T-helper 1 cell treated with Interleukin-12 subunit alpha and Interleukin-12 subunit beta and Interleukin-4 antibody, amounts not matched to agents 30 ng/mL and 1 ng/mL, for 36 hours (primary cell): ENCODE data around the gene CBR3. TPM values are rescaled to one million over a fixed set of nuclear protein-coding genes. Genes with fewer than 3 reads are reported as not detected.
"Not testable (repeated sequence)": the region's sequence is repeated elsewhere in the genome, so short reads cannot be mapped to it uniquely, and the experiment has no call there.

Source experiments
- intact Hi-C: fragments of 100-400 bp; cut with micrococcal nuclease; formaldehyde crosslinking; loops from one replicate; pipeline ENCODE4 v1.15.1; 2024
- total RNA-seq: library from RNA; stranded (reverse); gene quantifications from 2 replicates; pipeline ENCODE4 v1.2.3, GENCODE V29; 2022

CBR3 gene
- total RNA-seq, 1 donor from 2014 or later, result 18.5 TPM

DNA sequence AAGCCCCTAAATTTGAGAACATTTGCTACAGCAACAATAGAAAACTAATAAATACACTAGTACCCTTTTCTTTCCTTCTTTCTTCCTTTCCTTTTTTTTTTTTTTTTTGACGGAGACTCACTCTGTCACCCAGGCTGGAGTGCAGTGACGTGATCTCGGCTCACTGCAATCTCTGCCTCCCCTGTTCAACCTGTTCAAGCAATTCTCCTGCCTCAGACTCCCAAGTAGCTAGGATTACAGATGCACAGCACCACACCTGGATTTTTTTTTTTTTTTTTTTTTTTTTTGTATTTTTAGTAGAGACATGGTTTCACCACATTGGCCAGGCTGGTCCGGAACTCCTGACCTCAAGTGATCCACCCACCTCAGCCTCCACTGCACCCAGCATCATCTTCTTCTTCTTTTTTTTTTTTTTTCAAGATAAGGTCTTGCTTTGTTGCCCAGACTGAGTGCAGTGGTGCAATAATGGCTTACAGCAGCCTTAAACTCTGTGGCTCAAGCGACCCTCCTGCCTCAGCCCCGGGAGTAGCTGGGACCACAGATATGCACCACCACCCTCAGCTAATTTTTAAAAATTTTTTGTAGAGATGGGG is 19.6 kb upstream of the CBR3 start:
- intact Hi-C loops, result loop anchor here (10.0 kb wide), 2 partner anchors 590 to 890 kb away; no protein-coding TSS in a partner anchor

DNA sequence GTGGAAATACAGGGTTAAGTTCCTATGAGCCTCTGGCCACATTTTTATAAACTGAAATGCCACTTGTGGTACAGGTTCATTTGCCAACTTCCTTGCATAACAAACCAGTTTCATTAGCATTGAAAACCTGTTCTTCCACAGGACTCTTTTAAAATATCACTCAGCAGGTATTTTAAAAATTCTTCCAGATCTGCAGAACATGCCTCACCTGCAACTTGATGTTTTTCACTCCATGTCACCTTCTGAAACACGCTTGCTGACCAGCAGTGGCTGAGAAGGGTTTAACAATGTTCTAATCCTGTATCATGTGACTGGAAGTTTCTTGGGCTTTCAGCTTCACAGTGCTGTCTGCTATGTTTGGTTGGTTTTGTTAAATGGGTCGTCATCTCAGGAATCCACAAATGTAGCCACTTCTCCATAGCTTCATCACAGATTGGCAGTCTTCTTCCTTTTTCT is 17.6 kb upstream of the CBR3 start:
- intact Hi-C loops, result loop anchor here (10.0 kb wide), 2 partner anchors 593 to 893 kb away; no protein-coding TSS in a partner anchor

DNA sequence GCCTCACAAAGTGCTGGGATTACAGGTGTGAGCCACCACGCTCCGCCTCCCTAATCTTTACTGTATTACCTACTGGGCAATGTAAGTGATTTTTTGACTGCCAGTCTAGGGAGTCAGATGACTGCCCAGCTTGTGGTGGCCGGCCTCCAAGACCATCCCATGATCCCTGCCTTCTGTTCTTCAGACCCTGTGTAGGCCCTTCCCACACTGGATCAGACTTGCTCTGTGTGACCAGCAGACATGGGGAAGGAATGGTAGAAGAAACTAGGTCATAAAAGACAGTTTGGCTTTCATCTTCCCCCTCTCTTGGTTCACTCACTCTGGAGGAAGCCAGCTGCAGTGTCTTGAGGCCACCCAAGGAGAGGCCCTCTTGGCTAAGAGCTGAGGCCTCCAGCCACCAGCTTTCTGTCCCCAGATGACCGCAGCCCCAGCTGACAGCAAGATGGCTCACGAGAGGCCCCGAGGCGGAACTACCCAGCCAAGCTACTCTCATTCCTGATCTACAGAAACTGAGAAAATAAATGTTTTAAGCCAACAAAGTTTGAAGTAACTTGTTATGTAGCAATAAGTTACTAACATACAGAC is 14.5 kb upstream of the CBR3 start:
- intact Hi-C loops, result no loop called here

DNA sequence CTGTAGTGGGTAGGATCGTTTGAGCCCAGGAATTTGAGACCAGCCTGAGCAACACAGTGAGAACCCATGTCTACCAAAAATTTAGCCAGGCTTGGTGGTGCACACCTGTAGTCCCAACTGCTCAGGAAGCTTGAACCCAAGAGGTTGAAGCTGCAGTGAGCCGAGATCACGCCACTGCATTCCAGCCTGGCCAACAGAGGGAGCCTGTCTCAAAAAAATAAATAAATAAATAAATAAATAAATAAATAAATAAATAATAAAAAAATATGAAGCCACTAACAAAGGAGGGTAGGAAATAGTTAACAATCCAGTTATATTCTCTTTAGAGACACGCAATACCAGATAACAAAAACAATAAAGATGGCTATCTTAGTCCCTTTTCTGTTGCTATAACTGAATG is 11.9 kb upstream of the CBR3 start:
- intact Hi-C loops, result no loop called here

DNA sequence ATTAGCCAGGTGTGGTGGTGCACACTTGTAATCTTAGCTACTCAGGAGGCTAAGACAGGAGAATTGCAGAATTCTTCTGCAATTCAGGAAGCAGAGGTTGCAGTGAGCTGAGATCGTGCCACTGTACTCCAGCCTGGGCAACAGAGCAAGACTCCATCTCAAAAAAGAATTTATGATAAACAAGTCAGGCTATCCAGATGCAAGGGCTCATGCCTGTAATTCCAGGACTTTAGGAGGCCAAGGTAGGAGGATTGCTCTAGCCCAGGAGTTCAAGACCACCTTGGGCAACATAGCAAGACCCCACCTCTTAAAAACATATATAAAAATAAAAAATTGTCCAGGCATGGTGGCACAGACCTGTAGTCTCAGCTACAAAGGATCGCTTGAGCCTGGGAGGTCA is 10.5 kb upstream of the CBR3 start:
- intact Hi-C loops, result no loop called here

DNA sequence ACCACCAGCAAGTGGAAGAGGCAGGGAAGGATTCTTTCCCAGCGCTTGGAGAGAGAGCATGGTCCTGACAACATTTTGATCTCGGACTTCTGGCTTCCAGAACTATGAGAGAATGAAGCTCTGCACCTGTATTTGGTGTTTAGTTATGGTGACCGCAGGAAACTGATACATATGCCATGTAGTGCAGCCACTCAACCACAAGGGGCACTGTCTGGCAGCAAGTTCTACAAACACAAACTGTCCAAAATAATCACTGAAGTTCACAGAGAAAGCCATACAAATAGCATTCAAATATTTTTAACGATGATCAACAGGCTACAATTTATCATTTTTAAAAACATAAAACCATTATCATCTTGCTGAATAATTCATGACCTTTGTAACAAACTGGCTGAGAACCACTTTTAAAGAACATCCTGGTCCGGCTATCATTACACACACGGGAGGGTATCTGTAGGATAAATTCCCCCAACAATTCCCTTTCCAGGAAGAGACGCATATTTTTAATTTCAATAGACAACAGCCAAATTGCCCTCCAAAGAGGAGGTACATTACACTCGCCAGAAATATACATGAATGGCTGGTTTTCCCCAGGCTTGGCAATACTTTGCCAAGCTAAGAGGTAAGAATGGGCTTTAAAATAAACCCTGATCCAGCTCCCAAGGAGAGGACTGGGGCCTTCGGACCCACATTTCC is 9.2 kb upstream of the CBR3 start:
- intact Hi-C loops, result loop anchor here (1.0 kb wide), 2 partner anchors 10 to 11 kb away; partner anchors contain the start of gene CBR3

DNA sequence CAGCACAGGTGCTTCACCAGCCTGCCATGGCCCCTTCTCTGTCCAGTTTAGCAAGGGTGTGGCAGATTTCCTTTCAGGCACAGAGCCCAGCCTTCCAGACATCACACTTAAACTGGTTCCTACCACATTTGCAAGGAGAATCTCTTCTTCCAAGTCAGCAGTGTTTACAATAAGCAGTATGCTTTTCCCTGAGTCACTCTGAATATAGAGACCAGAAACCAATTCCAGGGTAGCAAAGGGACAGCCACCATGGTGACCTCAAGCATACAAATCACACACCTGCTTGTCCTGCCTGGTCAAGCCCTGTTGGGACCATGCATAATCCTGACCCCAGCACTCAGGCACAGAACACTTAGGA is 8.7 kb upstream of the CBR3 start:
- intact Hi-C loops, result no loop called here

DNA sequence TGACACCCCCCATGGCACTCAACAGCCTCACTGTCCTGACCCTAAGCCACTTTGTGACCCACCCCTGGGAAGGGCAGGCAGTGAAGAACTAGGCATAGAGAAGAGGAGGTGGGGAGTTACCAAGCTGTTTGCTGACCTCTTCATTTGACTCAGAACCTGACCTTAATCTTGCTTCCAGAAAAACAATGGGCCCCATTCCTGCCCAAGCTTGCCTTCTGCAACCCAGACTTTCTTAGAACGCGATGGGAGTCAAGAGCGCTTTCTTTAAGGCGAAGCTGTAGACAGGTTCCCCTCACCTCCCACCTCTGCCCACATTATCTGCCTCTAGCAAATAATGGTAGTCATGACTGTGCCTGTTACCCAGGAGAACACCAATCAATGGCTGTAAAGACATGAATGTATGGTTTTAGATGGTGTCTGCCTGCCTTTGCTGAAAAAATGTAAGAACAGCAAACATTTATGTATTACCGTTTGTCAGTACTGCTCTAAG is 8.2 kb upstream of the CBR3 start:
- intact Hi-C loops, result no loop called here

DNA sequence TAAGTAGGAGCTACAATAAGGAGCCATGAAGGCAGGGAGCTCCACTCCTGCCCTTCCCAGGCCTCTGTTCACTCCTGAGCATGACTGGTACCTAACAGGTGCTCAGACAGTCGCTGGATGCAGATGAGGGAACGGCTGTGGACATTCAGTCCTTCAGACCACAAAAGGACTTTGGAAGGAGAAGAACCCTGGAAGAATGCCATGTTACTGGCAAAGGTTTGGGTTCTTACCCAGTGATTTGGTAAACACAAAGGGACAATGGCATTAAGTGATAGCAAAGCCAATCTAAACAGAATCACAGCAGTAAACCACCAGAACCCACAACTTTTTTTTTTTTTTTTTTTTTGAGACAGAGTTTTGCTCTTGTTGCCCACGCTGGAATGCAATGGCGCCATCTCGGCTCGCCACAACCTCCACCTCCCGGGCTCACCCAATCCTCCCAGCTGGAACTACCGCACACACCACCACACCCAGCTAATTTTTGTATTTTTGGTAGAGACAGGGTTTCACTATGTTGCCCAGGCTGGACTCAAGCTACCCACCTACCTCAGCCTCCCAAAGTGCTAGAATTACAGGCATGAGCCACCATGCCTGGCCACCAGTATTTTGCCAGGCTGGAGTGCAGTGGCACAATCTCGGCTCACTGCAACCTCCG is 7.5 kb upstream of the CBR3 start:
- intact Hi-C loops, result no loop called here

DNA sequence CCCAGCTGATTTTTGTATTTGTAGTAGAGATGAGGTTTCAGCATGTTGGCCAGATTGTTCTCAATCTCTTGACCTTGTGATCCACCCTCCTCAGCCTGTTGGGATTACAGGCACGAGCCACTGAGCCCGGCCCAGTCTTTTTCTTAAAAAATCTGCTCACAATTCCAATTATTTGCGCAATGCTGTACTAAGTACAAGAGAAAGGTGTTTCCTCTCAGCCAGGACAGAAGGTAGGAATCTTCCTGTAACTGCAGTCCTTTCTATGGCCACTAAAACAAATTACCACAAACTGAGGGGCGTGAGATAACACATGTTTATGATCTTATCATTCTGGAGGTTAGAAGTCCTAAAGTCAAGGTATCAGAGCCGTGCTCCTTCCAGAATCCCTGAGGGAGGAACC is 6.9 kb upstream of the CBR3 start:
- intact Hi-C loops, result no loop called here

DNA sequence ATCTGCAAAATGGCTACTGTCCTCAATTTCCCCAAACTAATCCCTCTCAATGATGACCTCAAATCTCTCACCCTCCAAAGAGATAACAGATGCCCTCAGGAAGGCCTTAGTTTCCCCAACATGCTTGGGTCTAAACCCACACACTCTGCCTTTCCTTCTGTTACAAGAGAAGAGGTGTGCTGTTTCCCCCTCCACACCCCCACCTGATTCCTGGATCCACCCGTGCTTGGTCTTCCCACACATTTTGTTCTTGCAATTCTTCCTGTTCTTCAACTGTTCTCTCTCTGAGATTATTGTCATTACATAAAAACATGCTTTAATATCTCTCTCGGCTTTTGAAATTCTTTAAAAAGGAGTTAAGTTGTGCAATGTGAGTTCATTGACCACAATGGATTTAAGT is 5.7 kb upstream of the CBR3 start:
- intact Hi-C loops, result no loop called here

DNA sequence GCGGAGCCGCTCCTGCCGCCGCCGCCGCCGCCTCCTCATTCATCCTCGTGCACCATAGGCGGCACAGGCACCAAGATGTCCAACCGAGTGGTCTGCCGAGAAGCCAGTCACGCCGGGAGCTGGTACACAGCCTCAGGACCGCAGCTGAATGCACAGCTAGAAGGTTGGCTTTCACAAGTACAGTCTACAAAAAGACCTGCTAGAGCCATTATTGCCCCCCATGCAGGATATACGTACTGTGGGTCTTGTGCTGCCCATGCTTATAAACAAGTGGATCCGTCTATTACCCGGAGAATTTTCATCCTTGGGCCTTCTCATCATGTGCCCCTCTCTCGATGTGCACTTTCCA is 4.5 kb upstream of the CBR3 start:
- intact Hi-C loops, result not testable (repeated sequence)

DNA sequence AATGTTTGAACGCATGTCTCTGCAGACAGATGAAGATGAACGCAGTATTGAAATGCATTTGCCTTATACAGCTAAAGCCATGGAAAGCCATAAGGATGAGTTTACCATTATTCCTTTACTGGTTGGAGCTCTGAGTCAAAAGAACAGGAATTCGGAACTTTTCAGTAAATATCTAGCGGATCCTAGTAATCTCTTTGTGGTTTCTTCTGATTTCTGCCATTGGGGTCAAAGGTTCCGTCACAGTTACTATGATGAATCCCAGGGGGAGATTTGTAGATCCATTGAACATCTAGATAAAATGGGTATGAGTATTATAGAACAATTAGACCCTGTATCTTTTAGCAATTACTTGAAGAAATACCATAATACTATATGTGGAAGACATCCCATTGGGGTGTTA is 4.0 kb upstream of the CBR3 start:
- intact Hi-C loops, result not testable (repeated sequence)

DNA sequence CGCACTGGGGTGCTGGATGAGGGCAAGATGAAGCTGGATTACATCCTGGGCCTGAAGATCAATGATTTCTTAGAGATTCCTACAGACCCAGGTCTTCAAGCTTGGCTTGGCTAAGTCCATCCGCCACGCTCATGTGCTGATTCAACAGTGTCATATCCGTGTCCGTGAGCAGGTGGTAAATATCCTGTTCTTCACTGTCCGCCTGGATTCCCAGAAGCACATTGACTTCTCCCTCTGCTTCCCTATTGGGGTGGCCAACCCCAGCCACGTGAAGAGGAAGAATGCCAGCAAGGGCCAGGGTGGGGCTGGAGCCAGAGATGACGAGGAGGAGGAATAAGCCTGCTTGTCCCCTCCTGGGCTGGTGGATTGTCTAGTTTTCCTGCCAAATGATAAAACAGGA is 2.2 kb upstream of the CBR3 start:
- intact Hi-C loops, result no loop called here

DNA sequence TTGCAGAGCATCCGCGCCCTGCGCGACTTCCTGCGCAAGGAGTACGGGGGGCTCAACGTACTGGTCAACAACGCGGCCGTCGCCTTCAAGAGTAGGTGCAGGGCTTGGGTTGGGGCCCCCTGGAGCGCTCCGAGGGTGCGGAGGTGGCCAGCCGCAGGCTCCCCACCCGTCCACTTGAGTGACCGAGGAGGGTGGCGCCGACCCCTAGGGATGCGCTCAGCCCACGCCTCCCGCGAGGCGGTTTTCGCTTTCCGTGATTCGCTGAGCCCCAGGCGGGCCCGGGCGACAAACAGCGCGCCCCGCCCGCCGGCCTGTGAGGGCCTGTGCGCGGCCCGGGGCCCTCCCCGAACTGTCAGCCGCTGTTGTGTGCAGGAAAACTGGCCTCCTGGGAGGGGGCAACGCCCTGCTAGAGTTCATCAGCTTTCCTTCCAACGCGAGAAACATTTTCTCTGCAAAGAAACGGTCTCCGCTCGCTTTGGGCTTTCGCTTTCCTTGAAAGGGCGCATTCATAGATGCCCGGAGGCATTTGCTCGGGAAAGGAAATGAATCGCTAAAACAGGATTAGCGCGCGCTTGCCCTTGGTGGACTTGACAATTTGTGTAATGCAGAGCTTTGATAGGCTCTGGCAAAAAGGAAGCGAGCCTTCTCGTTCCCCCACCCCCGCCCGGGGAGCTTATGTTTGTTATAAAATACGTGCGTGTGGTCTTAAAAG is 668 bp downstream of the CBR3 start:
- intact Hi-C loops, result loop anchor here (1.0 to 2.0 kb wide), 7 partner anchors 10 to 250 kb away; partner anchors contain the start of genes CHAF1B, DOP1B, MORC3 and SETD4

DNA sequence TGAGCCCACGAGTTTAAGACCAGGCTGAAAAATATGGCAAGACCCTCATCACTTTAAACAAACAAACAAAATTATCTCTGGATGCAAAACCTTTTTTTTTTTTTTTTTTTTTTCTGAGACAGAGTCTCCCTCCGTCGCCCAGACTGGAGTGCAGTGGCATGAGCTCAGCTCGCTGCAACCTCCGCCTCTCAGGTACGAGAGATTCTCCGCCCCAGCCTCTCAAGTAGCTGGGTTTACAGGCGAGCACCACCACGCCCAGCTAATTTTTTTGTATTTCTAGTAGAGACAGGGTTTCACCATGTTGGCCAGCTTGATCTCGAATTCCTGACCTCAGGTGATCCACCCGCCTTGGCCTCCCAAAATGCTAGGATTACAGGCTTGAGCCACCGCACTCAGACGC is 4.9 kb downstream of the CBR3 start:
- intact Hi-C loops, result loop anchor here (5.0 to 10.0 kb wide), 2 partner anchors 455 to 788 kb away; no protein-coding TSS in a partner anchor

DNA sequence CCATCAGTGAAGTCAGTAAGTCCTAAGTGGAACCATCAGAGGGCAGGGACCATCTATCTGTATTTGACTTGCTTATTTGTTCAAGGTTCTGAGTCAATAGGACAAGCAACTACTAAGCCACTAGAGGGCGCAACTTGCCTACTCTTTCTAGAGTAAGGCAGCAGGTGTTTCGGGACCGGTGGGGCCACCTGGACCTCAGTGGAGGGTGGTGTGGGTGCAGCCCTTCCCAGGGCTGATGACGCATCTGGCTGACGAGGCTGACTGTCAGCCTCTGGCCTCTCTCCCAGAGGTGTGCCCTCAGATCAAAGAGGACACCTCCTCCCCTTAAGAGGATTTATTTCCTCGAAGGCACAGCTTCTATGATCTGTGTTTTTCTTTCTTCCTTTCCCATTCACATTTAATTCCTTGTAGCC is 6.6 kb downstream of the CBR3 start:
- intact Hi-C loops, result loop anchor here (1.0 to 10.0 kb wide), 7 partner anchors 15 to 786 kb away; partner anchors contain the start of genes CHAF1B, DOP1B and MORC3

DNA sequence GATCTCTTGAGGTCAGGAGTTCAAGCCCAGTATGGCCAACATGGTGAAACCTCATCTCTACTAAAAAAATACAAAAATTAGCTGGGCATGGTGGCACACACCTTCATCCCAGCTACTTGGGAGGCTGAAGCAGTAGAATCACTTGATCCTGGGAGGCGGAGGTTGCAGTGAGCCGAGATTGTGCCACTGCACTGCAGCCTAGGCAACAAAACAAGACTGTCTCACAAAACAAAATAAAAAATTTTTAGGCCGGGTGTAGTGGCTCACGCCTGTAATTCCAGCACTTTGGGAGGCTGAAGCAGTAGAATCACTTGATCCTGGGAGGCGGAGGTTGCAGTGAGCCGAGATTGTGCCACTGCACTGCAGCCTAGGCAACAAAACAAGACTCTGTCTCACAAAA is 9.4 kb downstream of the CBR3 start:
- intact Hi-C loops, result loop anchor here (5.0 to 10.0 kb wide), 2 partner anchors 451 to 783 kb away; no protein-coding TSS in a partner anchor

DNA sequence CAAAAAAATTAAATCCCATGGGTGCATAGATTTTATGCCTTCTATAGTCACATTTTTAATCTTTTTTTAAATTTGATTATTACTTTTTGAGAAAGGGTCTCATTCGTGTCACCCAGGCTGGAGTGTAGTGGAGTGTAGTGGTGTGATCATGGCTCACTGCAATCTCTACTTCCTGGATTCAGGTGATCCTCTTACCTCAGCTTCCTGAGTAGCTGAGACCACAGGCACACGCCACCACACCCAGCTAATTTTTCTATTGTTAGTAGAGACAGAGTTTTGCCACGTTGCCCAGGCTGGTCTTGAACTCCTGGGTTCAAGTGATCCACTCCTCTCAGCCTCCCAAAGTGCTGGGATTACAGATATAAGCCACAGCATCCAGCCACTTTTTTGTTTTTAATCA is 10.4 kb downstream of the CBR3 start:
- intact Hi-C loops, result loop anchor here (1.0 to 10.0 kb wide), 3 partner anchors 10 to 450 kb away; partner anchors contain the start of genes CBR3 and DOP1B

DNA sequence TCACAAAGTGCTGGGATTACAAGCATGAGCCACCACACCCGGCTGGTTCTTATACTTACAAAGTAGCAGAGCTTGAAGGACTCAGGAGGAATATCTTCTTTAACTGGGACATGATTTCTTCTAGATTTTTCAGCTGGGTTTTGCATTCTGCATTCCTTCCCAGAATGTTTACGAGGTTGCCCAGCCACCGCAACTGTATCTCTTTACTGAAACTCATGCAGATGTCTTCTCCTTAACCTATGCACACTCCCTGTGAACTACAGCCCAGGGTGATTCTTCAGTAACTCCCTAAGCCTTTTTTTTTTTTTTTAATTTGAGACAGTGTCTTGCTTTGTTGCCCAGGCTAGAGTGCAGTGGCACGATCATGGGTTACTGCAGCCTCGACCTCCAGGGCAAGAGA is 13.0 kb downstream of the CBR3 start:
- intact Hi-C loops, result loop anchor here (10.0 kb wide), 1 partner anchor 447 kb away; no protein-coding TSS in a partner anchor

DNA sequence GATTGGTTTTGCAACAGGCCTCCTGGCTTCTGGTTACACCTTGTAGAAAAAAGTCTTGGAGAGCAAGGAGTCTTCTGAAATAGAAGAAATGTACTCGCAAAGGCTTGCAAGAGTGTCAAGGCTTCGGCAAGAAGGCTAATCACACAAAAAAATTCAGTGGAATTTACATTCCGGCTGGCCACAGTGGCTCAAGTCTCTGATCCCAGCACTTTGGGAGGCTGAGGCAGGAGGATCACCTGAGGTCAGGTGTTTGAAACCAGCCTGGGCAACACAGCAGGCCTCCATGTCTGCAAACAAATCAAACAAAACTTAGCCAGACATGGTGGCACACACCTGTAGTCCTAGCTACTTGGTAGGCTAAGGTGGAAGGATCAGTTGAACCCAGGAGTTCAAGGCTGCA is 14.0 kb downstream of the CBR3 start:
- intact Hi-C loops, result loop anchor here (10.0 kb wide), 1 partner anchor 446 kb away; no protein-coding TSS in a partner anchor
